ENCODE measurements around the gene NFIA. TPM values are rescaled to one million over a fixed set of nuclear protein-coding genes. Genes with fewer than 3 reads are reported as not detected.

Gene NFIA
- total RNA-seq, 1 experiment from 2014 or later, result 0.35 TPM

GRCh38 chr1:61233121-61233660, 150.8 kb downstream of the NFIA start:
- Histone ChIP-seq H3K4me1 (ENCODE audit: insufficient read depth, low read length) (peaks cover 5% of the 10 kb centered on the region), H2BK5ac (ENCODE audit: insufficient read length, low read length) (no peak overlapping the region), H3K4me2 (ENCODE audit: insufficient read depth, insufficient read length, low read length) (no peak overlapping the region), H3K27ac (ENCODE audit: insufficient read length, low read depth, low read length) (no peak overlapping the region), H3K18ac (ENCODE audit: insufficient read length, low read depth, low read length) (no peak overlapping the region), H3K9me3 (ENCODE audit: control insufficient read depth, low read depth, low read length) (no peaks in the 10 kb centered on the region), H2BK20ac (ENCODE audit: low read depth, low read length, poor library complexity, severe bottlenecking) (no peak overlapping the region), H4K8ac (replicated peaks; ENCODE audit: insufficient read length, low read depth, low read length) (no peak overlapping the region), H3K9ac (ENCODE audit: extremely low read depth, insufficient read length, low read length) (no peak overlapping the region), H2BK120ac (ENCODE audit: low read depth, low read length, poor library complexity, severe bottlenecking) (no peak overlapping the region), H4K20me1 (ENCODE audit: control insufficient read depth, insufficient read depth, insufficient read length) (no peaks in the 10 kb centered on the region), H3K23me2 (ENCODE audit: insufficient read length, low read depth, low read length, poor library complexity, severe bottlenecking) (no peaks in the 10 kb centered on the region), H4K5ac (ENCODE audit: insufficient read length, low read depth, low read length) (no peak overlapping the region), H2AFZ (ENCODE audit: low read length) (no peak overlapping the region), H2BK12ac (ENCODE audit: insufficient read length, low read depth, low read length) (no peak overlapping the region), H3K79me2 (ENCODE audit: insufficient read depth, low read length) (no peaks in the 10 kb centered on the region), H4K91ac (ENCODE audit: insufficient read length, low read depth, low read length) (no peak overlapping the region), H2BK15ac (ENCODE audit: low read depth, low read length) (no peak overlapping the region), H3T11ph (ENCODE audit: low read length) (no peak overlapping the region), H3K23ac (ENCODE audit: insufficient read length, low read depth, low read length) (no peak overlapping the region), H3K14ac (ENCODE audit: insufficient read depth, low read length) (no peak overlapping the region), H3K79me1 (ENCODE audit: insufficient read depth, low read depth, low read length, poor library complexity, severe bottlenecking) (no peaks in the 10 kb centered on the region), H3K27me3 (ENCODE audit: insufficient read depth, low read length) (no peaks in the 10 kb centered on the region), H3K56ac (ENCODE audit: insufficient read length, low read depth, low read length) (no peak overlapping the region), H3K4ac (ENCODE audit: low read depth, low read length) (no peak overlapping the region), H2AK5ac (ENCODE audit: insufficient read length, low read length) (no peak overlapping the region)
- DNase-seq, result no peak
- Mint-ChIP-seq H3K27ac (no peak overlapping the region; a peak in 1 of 7 replicates), H3K4me1 (peaks cover 23 to 43% of the 10 kb centered on the region in 2 experiments), H3K27me3 (ENCODE audit: low read depth) (no peaks in the 10 kb centered on the region), H3K4me3 (no peak overlapping the region), H3K9me3 (no peaks in the 10 kb centered on the region), H3K36me3 (ENCODE audit: insufficient read depth in 1 of 3, low read depth in 3 of 3) (no peaks in the 10 kb centered on the region)
- TF ChIP-seq CTCF (conservative IDR thresholded peaks at IDR 0.05), result no peak
- no CpG with 5 or more reads among the region's 6 CpGs for WGBS (ENCODE audit: extremely low coverage, insufficient read length, low lambda C conversion rate)

Data from H9 (cell line).